Measurements from ENCODE around the gene LPCAT3. TPM values are rescaled to one million over a fixed set of nuclear protein-coding genes. Genes with fewer than 3 reads are reported as not detected.

Gene LPCAT3
- total RNA-seq, 1 experiment from 2014 or later = 45.8 TPM

- Histone ChIP-seq H3K4me1 (ENCODE audit: control insufficient read depth in 1 of 2, insufficient read depth in 2 of 2, low read length in 2 of 2) (peaks cover 25 to 53% of the 10 kb centered on the region in 2 experiments), H3K9ac (ENCODE audit: low read length) (peak within 1 kb of the TSS; percentile 96), H3K79me2 (ENCODE audit: insufficient read depth, low read length) (peaks cover 48% of the 10 kb centered on the region), H3K4me2 (ENCODE audit: low read length) (peak within 1 kb of the TSS; percentile 93), H3K4me3 (replicated peaks in 1 of 2; ENCODE audit: low read depth in 1 of 2, low read length in 2 of 2) (peak within 1 kb of the TSS; percentile 79 to 92), H4K20me1 (ENCODE audit: insufficient read depth) (no peaks in the 10 kb centered on the region), H3K9me3 (ENCODE audit: control insufficient read depth in 1 of 2, insufficient read depth in 1 of 2, low read depth in 1 of 2, low read length in 2 of 2) (no peaks in the 10 kb centered on the region), H3K36me3 (ENCODE audit: control insufficient read depth in 1 of 2, insufficient read depth in 2 of 2, low read length in 2 of 2) (peaks cover 0 to 6% of the 10 kb centered on the region in 2 experiments; a peak in 2 of 4 replicates), H2AFZ (ENCODE audit: low read depth, low read length, poor library complexity, severe bottlenecking) (no peak within 1 kb of the TSS), H3K27ac (ENCODE audit: low read depth, low read length) (peak within 1 kb of the TSS; percentile 99), H3K9me2 (ENCODE audit: insufficient read depth) (no peaks in the 10 kb centered on the region), H3K27me3 (ENCODE audit: insufficient read depth, low read length) (no peaks in the 10 kb centered on the region)
- CTCF ChIA-PET = interaction anchor here (2.9 to 3.5 kb wide), 3 partner anchors 11 to 55 kb away, joined by 14 to 30 read pairs (median 23); partner anchors contain the start of gene SPSB2
- intact Hi-C loops (cut with micrococcal nuclease) = loop anchor here (5.0 kb wide), 1 partner anchor 55 kb away; the partner anchor contains the start of gene SPSB2
- POLR2A ChIA-PET = interaction anchor here (0.7 to 5.1 kb wide), 7 partner anchors 10 to 181 kb away, joined by 3 to 96 read pairs (median 7); partner anchors contain the start of genes C12orf57, RNU7-1 and SPSB2
- RAD21 ChIA-PET (ENCODE audit: low non-redundant PET in 1 of 2, low total read pairs in 2 of 2, uncharacterized antibody in 2 of 2, unreplicated experiment in 2 of 2) = interaction anchor here in 1 of 2 experiments (0.6 kb wide), 1 partner anchor 10 kb away, joined by 3 read pairs; no protein-coding TSS in a partner anchor
- TF ChIP-seq EGR1 (IDR thresholded peaks at IDR 0.05; ENCODE audit: low read depth) = no peak
- peak; percentile 76 for TF ChIP-seq ZFX (IDR thresholded peaks at IDR 0.05)
- no peak for TF ChIP-seq CBX3 (IDR thresholded peaks at IDR 0.05; ENCODE audit: low read depth)
- TF ChIP-seq POLR2AphosphoS5 (IDR thresholded peaks at IDR 0.05; ENCODE audit: low read depth, low read length) = peak; percentile 59
- TF ChIP-seq ATF3 (IDR thresholded peaks at IDR 0.05) = no peak
- peak; percentile 25 for TF ChIP-seq TCF7L2 (IDR thresholded peaks at IDR 0.05; ENCODE audit: borderline replicate concordance, extremely low read depth, insufficient read depth, insufficient read length)
- no TSS peak for BruUV-seq (replicated peaks)
- DNase-seq (ENCODE audit: low read depth, low spot score) = no peak
- ATAC-seq = peak; percentile 10
Measured at GRCh38 chr12:6927379-6928021, 90.8 kb downstream of the LPCAT3 start, which contains the start of gene ATN1. Gene ATN1 (plus strand): TSS chr12:6927959. CDS start chr12:6934002, 6,043 bp downstream.

MicroRNAs within 50 kb of the gene (microRNA counts, 767-probe panel; counts per million panel counts)
- microRNA hsa-miR-141-3p (24,064 counts per million, percentile 67 among the panel's probes with 10 or more counts), microRNA hsa-miR-200c-3p (30,187 counts per million, percentile 92 among the panel's probes with 10 or more counts)

Small RNAs within 50 kb of the gene (microRNA-seq; reads per million reads assigned to microRNA genes)
- gene MIR141 (ENCODE audit: borderline number of aligned reads) (9,203 reads per million, percentile 95 among the genes with 10 or more reads in this experiment), gene MIR200C (ENCODE audit: borderline number of aligned reads) (82,545 reads per million, percentile 100 among the genes with 10 or more reads in this experiment)

Other genes with a start within 250 kb of the LPCAT3 start
- 3.3 TPM for gene LAG3, start 246.0 kb downstream of the LPCAT3 start, total RNA-seq (2021; ENCODE audit: unreplicated experiment)
- gene CD4, start 228.9 kb downstream of the LPCAT3 start, total RNA-seq (2021; ENCODE audit: unreplicated experiment) = 0.42 TPM
- gene GPR162, start 196.7 kb downstream of the LPCAT3 start, total RNA-seq (2021; ENCODE audit: unreplicated experiment) = 2.3 TPM
- gene P3H3, start 190.1 kb downstream of the LPCAT3 start, total RNA-seq (2021; ENCODE audit: unreplicated experiment) = 32.2 TPM
- 8.7 TPM for gene GNB3, start 177.6 kb downstream of the LPCAT3 start, total RNA-seq (2021; ENCODE audit: unreplicated experiment)
- gene CDCA3, start 167.2 kb downstream of the LPCAT3 start, total RNA-seq (2021; ENCODE audit: unreplicated experiment) = 63.0 TPM
- 175 TPM for gene USP5, start 166.3 kb downstream of the LPCAT3 start, total RNA-seq (2021; ENCODE audit: unreplicated experiment)
- 1,068 TPM for gene TPI1, start 150.9 kb downstream of the LPCAT3 start, total RNA-seq (2021; ENCODE audit: unreplicated experiment)
- 10.0 TPM for gene SPSB2, start 145.2 kb downstream of the LPCAT3 start, total RNA-seq (2021; ENCODE audit: unreplicated experiment)
- gene LRRC23, start 113.7 kb downstream of the LPCAT3 start, total RNA-seq (2021; ENCODE audit: unreplicated experiment) = 8.0 TPM
- 117 TPM for gene ENO2, start 103.9 kb downstream of the LPCAT3 start, total RNA-seq (2021; ENCODE audit: unreplicated experiment)
- gene ATN1, start 90.5 kb downstream of the LPCAT3 start, total RNA-seq (2021; ENCODE audit: unreplicated experiment) = 104 TPM
- not detected for gene RNU7-1, start 74.7 kb downstream of the LPCAT3 start, total RNA-seq (2021; ENCODE audit: unreplicated experiment)
- gene C12orf57, start 74.5 kb downstream of the LPCAT3 start, total RNA-seq (2021; ENCODE audit: unreplicated experiment) = 202 TPM
- 47.7 TPM for gene PTPN6, start 67.1 kb downstream of the LPCAT3 start, total RNA-seq (2021; ENCODE audit: unreplicated experiment)
- gene PHB2, start 47.8 kb downstream of the LPCAT3 start, total RNA-seq (2021; ENCODE audit: unreplicated experiment) = 466 TPM
- 111 TPM for gene EMG1, start 47.6 kb downstream of the LPCAT3 start, total RNA-seq (2021; ENCODE audit: unreplicated experiment)
- gene C1S, start 42.2 kb upstream of the LPCAT3 start, total RNA-seq (2021; ENCODE audit: unreplicated experiment) = 2.4 TPM
- 4.3 TPM for gene C1R, start 74.0 kb upstream of the LPCAT3 start, total RNA-seq (2021; ENCODE audit: unreplicated experiment)
- gene C1RL, start 90.7 kb upstream of the LPCAT3 start, total RNA-seq (2021; ENCODE audit: unreplicated experiment) = 25.9 TPM
- gene RBP5, start 110.4 kb upstream of the LPCAT3 start, total RNA-seq (2021; ENCODE audit: unreplicated experiment) = 0.22 TPM
- 23.0 TPM for gene CLSTN3, start 111.9 kb upstream of the LPCAT3 start, total RNA-seq (2021; ENCODE audit: unreplicated experiment)
- gene PEX5, start 171.2 kb upstream of the LPCAT3 start, total RNA-seq (2021; ENCODE audit: unreplicated experiment) = 45.4 TPM

All from HCT116 (cell line).